Neutrophil (primary cell): ENCODE measurements around the gene ARL5C.
"Not testable (repeated sequence)": the region's sequence is repeated elsewhere in the genome, so short reads cannot be mapped to it uniquely, and the experiment has no call there.

Source experiments
- H3K27ac ChIP-seq: fragments of 200-600 bp; sonication (generic); 2 replicates; pipeline ENCODE4 v1.5.1; 2016; ENCODE audit warnings: mild to moderate bottlenecking, moderate library complexity
- H3K27me3 ChIP-seq: fragments of 200-600 bp; sonication (generic); 2 replicates; pipeline ENCODE4 v1.6.0; 2016; ENCODE audit warnings: mild to moderate bottlenecking
- H3K36me3 ChIP-seq: fragments of 200-600 bp; sonication (generic); 2 replicates; pipeline ENCODE4 v1.5.1; 2017
- H3K4me1 ChIP-seq, 2 experiments: fragments of 200-600 bp in 1 of 2; sonication (generic) in 1 of 2; 1 replicate in 1 of 2; 2 replicates in 1 of 2; pipeline versions ENCODE4 v1.5.1 to v1.6.1; 2013 to 2016; ENCODE audit warnings: low read depth in 1 of 2, low read length in 1 of 2, mild to moderate bottlenecking in 1 of 2, moderate library complexity in 1 of 2; ENCODE audit not compliant: control insufficient read depth in 1 of 2, insufficient read depth in 1 of 2
- H3K4me3 ChIP-seq, 2 experiments: fragments of 200-600 bp in 1 of 2; sonication (generic) in 1 of 2; 1 replicate in 1 of 2; 2 replicates in 1 of 2; pipeline ENCODE4 v1.5.1; 2013 to 2016; ENCODE audit warnings: low read depth in 1 of 2, low read length in 1 of 2, mild to moderate bottlenecking in 1 of 2, moderate library complexity in 1 of 2
- H3K9me3 ChIP-seq: fragments of 200-600 bp; sonication (generic); 2 replicates; pipeline ENCODE4 v1.5.1; 2016
- TF ChIP-seq, protein P1 (sequence below): fragments of 200-600 bp; sonication (generic); IDR thresholded peaks from 2 replicates; pipeline ENCODE4 v1.5.1; 2016; ENCODE audit warnings: antibody characterized with exemption

ARL5C gene

GRCh38 chr17:39126436-39126835 is 39.5 kb downstream of the ARL5C start:
- no peaks in the 10 kb centered on the region for H3K9me3 ChIP-seq
- H3K4me1 ChIP-seq = no peaks in the 10 kb centered on the region
- no peaks in the 10 kb centered on the region for H3K27me3 ChIP-seq
- H3K4me3 ChIP-seq = no peak overlapping the region
- H3K27ac ChIP-seq = no peak overlapping the region
- TF ChIP-seq, protein P1, sequence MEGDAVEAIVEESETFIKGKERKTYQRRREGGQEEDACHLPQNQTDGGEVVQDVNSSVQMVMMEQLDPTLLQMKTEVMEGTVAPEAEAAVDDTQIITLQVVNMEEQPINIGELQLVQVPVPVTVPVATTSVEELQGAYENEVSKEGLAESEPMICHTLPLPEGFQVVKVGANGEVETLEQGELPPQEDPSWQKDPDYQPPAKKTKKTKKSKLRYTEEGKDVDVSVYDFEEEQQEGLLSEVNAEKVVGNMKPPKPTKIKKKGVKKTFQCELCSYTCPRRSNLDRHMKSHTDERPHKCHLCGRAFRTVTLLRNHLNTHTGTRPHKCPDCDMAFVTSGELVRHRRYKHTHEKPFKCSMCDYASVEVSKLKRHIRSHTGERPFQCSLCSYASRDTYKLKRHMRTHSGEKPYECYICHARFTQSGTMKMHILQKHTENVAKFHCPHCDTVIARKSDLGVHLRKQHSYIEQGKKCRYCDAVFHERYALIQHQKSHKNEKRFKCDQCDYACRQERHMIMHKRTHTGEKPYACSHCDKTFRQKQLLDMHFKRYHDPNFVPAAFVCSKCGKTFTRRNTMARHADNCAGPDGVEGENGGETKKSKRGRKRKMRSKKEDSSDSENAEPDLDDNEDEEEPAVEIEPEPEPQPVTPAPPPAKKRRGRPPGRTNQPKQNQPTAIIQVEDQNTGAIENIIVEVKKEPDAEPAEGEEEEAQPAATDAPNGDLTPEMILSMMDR = no peak
- H3K36me3 ChIP-seq = no peaks in the 10 kb centered on the region

DNA sequence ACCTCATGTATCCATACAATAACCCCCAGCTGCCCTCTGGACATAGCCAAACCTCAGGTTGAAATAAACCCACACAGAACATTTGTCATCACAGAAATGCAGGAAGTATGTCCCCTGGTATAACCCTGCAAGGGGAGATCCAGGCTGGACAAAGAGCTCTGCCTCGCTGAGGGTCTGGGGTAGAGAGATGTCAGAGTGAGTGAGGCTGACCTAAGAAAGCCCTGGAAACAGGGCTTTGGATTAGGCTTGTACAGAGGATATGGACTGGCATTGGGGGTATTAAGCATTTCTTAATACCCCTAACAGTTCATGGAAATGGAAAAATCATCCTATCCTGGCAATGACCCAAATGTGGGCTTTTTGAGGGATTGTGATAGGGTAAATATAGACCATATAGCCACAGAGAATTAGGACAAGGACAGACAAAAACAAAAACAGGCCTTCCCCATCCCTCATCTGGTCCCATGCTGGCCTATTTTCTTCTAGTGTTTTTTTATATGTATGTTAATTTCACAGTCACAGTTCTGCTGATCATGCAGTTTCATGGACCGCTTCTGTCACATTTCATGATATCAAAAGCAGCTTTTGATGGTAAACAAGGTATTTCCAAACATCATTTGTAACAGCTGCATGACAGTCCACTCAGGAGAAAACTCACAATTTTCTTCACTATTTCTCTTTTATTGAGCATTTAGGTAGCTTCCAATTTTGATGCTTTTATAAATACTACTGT is 40.7 kb downstream of the ARL5C start:
- Histone ChIP-seq H3K27ac (no peak overlapping the region), H3K9me3 (no peaks in the 10 kb centered on the region), H3K4me1 (no peaks in the 10 kb centered on the region), H3K27me3 (no peaks in the 10 kb centered on the region), H3K4me3 (no peak overlapping the region), H3K36me3 (no peaks in the 10 kb centered on the region)
- TF ChIP-seq, protein P1 = no peak

DNA sequence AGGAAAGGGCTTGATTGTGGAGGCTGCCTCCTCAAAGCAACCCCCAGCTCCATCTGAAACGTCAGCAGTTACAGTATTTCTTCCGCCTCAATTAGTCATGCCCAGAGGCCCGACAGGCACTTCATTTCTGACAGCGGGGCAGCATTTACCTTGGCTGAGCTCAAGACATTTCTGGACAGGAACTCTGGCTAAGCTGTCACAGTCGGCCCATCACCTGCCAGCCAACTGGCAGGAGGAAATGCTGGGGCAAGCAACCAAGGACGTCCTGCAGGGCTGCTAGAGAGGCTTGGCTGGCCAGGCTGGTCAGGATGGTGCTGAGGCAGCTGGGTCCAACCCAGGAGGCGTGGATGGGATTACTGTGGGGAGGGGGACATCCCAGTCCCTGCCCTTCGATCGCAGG is 42.3 kb downstream of the ARL5C start:
- H3K4me3 ChIP-seq = no peak overlapping the region
- H3K27ac ChIP-seq = no peak overlapping the region
- H3K4me1 ChIP-seq = no peaks in the 10 kb centered on the region
- no peaks in the 10 kb centered on the region for H3K27me3 ChIP-seq
- no peaks in the 10 kb centered on the region for H3K36me3 ChIP-seq
- TF ChIP-seq, protein P1 = no peak
- no peaks in the 10 kb centered on the region for H3K9me3 ChIP-seq

GRCh38 chr17:39122991-39123390 is 43.0 kb downstream of the ARL5C start:
- Histone ChIP-seq H3K9me3 (no peaks in the 10 kb centered on the region), H3K4me3 (no peak overlapping the region), H3K27me3 (no peaks in the 10 kb centered on the region), H3K36me3 (no peaks in the 10 kb centered on the region), H3K4me1 (no peaks in the 10 kb centered on the region), H3K27ac (no peak overlapping the region)
- TF ChIP-seq, protein P1 = no peak

DNA sequence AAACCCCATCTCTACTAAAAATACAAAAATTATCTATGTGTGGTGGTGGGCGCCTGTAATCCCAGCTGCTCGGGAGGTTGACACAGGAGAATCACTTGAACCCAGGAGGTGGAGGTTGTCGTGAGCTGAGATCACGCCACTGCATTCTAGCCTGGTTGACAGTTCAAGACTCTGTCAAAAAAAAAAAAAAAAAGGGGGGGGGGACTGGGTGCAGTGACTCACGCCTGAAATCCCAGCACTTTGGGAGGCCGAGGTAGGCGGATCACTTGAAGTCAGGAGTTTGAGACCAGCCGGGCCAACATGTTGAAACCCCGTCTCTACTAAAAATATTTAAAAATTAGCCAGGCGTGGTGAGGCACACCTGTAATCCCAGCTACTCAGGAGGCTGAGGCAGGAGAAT is 44.0 kb downstream of the ARL5C start:
- not testable (repeated sequence) for H3K27me3 ChIP-seq, H3K4me3 ChIP-seq, H3K4me1 ChIP-seq, H3K9me3 ChIP-seq, H3K27ac ChIP-seq, H3K36me3 ChIP-seq

- TF ChIP-seq, protein P1 = no peak
Measured at GRCh38 chr17:39118674-39119419, 47.1 kb downstream of the ARL5C start.

More at GRCh38 chr17:39118674-39119419, 47.1 kb downstream of the ARL5C start:
- Histone ChIP-seq H3K27me3 (peaks cover 8% of the 10 kb centered on the region), H3K36me3 (no peaks in the 10 kb centered on the region), H3K9me3 (no peaks in the 10 kb centered on the region), H3K4me3 (no peak overlapping the region), H3K27ac (no peak overlapping the region), H3K4me1 (no peaks in the 10 kb centered on the region)
